TTC549 (cell line): ENCODE results near the gene THTPA.
"Not testable (repeated sequence)": the region's sequence is repeated elsewhere in the genome, so short reads cannot be mapped to it uniquely, and the experiment has no call there.

Experiments used
- FAIRE-seq: peaks from 2 replicates; lab custom pipeline; 2012; peaks lifted over from hg19 to GRCh38; lab: Jason Lieb, UNC

THTPA gene

GRCh38 chr14:23533652-23534435 is 22.2 kb upstream of the THTPA start:
- FAIRE-seq, result no peak

GRCh38 chr14:23535943-23536342 is 20.1 kb upstream of the THTPA start:
- no peak for FAIRE-seq

- no peak for FAIRE-seq
These were observed 19.6 kb upstream of the THTPA start for GRCh38 chr14:23536494-23536893.

GRCh38 chr14:23536906-23537305 is 19.2 kb upstream of the THTPA start:
- FAIRE-seq, result not testable (repeated sequence)

GRCh38 chr14:23537351-23538049 is 18.6 kb upstream of the THTPA start:
- FAIRE-seq, result no peak

- FAIRE-seq, result no peak
These were observed 17.9 kb upstream of the THTPA start for GRCh38 chr14:23538050-23538718.

- FAIRE-seq, result no peak
These were observed 17.3 kb upstream of the THTPA start for GRCh38 chr14:23538785-23539184.

GRCh38 chr14:23539248-23540140 is 16.6 kb upstream of the THTPA start:
- FAIRE-seq, result no peak

GRCh38 chr14:23540141-23540469 is 16.0 kb upstream of the THTPA start:
- FAIRE-seq, result no peak

GRCh38 chr14:23542261-23542660 is 13.8 kb upstream of the THTPA start:
- no peak for FAIRE-seq

GRCh38 chr14:23543403-23543802 is 12.7 kb upstream of the THTPA start:
- FAIRE-seq, result no peak

- no peak for FAIRE-seq
These were observed 11.3 kb upstream of the THTPA start for GRCh38 chr14:23544511-23545447.

GRCh38 chr14:23545740-23546365 is 10.2 kb upstream of the THTPA start:
- FAIRE-seq, result no peak

GRCh38 chr14:23546450-23547035 is 9.5 kb upstream of the THTPA start:
- no peak for FAIRE-seq

GRCh38 chr14:23547924-23548323 is 8.1 kb upstream of the THTPA start:
- no peak for FAIRE-seq

- no peak for FAIRE-seq
These were observed 7.4 kb upstream of the THTPA start for GRCh38 chr14:23548351-23549318.

GRCh38 chr14:23550131-23550811 is 5.8 kb upstream of the THTPA start:
- no peak for FAIRE-seq

- FAIRE-seq, result no peak
These were observed 5.2 kb upstream of the THTPA start for GRCh38 chr14:23550812-23551265.
